AG09309 (cell line): Measurements from ENCODE around the gene NPAS4.

Source experiments
- DNase-seq: peaks from one replicate; pipeline ENCODE4 v3.0.0-alpha.2; 2010; ENCODE audit warnings: low read depth
- H3K4me3 ChIP-seq: 2 replicates; pipeline ENCODE4 v1.5.1; 2011; ENCODE audit warnings: mild to moderate bottlenecking, low read depth, low read length, moderate library complexity; ENCODE audit not compliant: control insufficient read depth
- TF ChIP-seq, protein P1 (sequence below): IDR thresholded peaks from 2 replicates; pipeline ENCODE4 v1.5.1; 2011; ENCODE audit warnings: mild to moderate bottlenecking, low read depth, low read length, inconsistent platforms; ENCODE audit not compliant: insufficient read depth, control insufficient read depth; ENCODE audit errors: missing control alignments

NPAS4 gene

DNA sequence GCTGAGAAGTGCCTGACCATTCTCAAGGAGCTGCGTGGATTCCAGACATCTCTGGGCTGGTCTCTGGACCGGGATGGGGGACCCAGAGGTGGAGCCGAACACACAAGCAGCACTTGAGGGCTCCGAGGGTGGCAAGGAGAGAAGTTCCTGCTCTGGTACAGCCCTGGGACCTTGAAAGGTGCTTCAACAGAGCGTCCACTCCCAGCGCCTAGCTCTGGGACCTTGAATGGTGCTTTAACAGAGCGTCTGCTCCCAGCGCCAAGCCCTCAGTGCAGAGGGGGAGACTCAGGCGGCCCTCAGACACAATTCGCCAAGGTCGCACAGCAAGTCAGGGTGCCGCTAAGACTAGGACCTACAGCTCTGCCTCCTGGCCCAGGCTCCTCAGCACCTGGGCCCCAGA lies 10.6 kb upstream of the NPAS4 start:
- TF ChIP-seq, protein P1, sequence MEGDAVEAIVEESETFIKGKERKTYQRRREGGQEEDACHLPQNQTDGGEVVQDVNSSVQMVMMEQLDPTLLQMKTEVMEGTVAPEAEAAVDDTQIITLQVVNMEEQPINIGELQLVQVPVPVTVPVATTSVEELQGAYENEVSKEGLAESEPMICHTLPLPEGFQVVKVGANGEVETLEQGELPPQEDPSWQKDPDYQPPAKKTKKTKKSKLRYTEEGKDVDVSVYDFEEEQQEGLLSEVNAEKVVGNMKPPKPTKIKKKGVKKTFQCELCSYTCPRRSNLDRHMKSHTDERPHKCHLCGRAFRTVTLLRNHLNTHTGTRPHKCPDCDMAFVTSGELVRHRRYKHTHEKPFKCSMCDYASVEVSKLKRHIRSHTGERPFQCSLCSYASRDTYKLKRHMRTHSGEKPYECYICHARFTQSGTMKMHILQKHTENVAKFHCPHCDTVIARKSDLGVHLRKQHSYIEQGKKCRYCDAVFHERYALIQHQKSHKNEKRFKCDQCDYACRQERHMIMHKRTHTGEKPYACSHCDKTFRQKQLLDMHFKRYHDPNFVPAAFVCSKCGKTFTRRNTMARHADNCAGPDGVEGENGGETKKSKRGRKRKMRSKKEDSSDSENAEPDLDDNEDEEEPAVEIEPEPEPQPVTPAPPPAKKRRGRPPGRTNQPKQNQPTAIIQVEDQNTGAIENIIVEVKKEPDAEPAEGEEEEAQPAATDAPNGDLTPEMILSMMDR = no peak
- no peak for DNase-seq
- H3K4me3 ChIP-seq = no peak overlapping the region

DNA sequence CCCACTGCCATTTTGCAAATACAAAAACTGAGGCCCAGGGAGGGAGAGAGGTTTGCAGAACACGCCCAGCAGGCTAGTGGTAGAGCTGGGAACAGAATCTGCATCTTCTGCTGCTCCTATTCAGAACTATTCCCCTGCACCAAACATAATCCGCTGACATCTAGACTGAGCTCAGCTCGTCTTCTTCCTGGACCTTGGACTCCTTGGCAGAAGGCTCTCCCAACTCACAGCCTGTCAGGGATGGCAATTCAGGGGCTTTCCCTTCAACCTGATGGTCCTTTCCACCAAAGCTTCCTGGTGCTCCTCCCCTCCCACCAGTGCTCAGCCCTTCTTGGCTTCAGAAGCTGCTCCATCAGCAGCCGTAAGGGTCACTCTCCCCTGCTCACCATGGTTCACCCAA lies 9.5 kb upstream of the NPAS4 start:
- TF ChIP-seq, protein P1 = no peak
- H3K4me3 ChIP-seq = no peak overlapping the region

DNA sequence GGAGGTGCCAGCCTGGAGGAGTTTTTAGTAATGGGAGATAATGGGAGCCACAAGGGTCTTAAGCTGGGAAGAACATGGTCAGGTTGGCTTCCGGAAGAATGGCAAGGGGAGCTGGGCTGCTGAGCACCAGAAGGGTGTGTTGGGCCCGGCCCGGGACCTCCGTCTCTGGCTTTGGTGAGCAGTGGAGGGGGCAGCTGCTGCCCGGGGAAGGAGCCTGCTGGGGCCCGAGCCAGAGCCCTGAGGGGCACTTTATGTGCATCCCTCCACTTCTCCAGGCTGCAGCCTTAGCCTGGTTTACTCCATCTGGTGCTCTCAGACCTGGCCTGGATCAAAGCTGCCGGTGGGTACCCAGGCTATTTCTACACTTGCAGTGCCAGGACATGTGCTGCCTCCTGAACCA lies 8.7 kb upstream of the NPAS4 start:
- no peak overlapping the region for H3K4me3 ChIP-seq
- TF ChIP-seq, protein P1 = no peak
- DNase-seq = no peak

More for the DNA sequence above, 9.5 kb upstream of the NPAS4 start:
- no peak for DNase-seq

DNA sequence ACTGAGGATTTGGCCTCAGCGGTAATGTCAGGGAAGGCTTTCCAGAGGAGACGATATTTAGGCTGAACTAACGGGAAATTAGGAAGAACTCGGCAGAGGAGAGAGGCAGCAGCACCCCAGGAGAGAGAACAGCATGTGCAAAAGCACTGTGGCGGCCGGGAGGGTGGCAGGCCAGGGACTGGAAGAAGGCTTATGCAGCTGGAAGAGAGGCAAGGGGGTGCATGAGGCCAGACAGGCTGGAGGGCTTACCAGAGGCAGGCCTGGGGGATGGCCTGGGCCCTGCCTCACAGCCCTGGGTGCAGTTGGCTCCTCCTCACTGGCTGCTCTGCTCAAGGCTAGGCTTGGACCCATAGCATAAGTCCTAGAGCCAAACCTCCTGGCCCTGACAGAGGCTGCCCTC lies 7.7 kb upstream of the NPAS4 start:
- H3K4me3 ChIP-seq = no peak overlapping the region
- TF ChIP-seq, protein P1 = no peak
- no peak for DNase-seq

DNA sequence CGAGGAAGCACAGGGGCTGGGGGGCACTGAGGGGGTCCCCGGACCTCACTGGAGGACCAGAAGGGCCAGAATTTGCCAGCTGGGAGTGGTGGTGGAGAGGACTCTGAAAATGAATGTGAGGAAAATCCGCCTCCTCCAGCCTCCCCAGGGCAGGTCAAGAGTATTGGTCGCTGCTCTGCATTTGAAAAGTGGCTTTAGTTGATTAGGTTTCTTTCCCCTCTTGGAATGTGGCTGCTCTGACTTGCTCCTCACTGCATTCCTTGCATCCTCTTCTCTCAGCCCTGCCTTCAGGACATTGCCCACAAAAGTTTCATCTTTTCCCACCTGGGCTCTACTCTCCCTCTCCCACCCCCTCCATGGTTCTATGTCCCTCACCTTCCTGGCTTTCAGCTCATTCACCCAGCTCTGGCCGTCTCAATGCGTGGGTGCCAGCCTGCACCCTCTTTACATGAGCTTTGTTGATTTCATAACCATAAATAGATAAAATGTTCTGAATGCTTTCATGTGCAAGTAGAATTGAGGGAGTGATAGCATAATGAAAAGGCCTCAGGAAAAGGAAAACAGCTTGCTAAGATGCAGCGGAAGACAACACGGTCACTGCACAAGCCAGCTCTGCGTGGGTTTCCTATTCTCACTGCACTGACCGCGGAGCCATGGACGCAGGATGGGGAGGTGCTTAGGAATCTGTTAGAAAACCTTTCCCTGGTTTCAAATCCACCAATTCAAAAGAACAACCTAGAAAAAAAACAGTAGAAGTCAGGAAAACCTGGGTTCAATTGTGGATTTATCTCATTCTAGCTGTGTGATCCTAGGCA lies 6.5 kb upstream of the NPAS4 start:
- DNase-seq = no peak
- TF ChIP-seq, protein P1 = no peak
- no peak overlapping the region for H3K4me3 ChIP-seq

DNA sequence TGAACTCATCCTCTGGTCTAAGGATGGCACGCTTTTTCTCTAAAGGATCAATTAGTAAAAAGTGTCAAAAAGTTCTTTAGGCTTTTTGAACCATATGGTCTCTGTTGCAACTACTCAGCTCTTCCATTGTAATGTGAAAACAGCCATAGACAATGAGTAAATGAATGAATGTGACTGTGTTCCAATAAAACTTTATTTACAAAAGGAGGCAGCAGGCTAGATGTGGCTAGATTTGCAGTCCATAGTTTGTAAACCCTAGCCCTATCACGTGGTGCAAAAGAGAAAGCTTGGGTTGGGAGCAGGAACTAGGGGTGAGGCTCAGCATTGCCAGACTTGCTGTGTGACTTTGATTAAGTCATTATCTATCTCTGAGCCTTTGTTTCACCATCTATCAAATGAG lies 5.4 kb upstream of the NPAS4 start:
- no peak for DNase-seq
- TF ChIP-seq, protein P1 = no peak
- H3K4me3 ChIP-seq = no peak overlapping the region
